H1 (cell line): ENCODE results near the gene PLXNB3. TPM values are rescaled to one million over a fixed set of nuclear protein-coding genes. Genes with fewer than 3 reads are reported as not detected.

ENCODE experiments used
- CTCF ChIA-PET: fragments of 300-600 bp; sonication (Branson Sonifier 250); formaldehyde crosslinking; loops from one replicate; lab custom pipeline; 2021; ENCODE audit not compliant: partially characterized antibody; lab: Charles Lee
- POLR2A ChIA-PET: fragments of 300-600 bp; sonication (Branson Sonifier 250); formaldehyde crosslinking; loops from one replicate; lab custom pipeline; 2021; ENCODE audit warnings: inconsistent platforms; ENCODE audit not compliant: partially characterized antibody; lab: Charles Lee
- DNase-seq, 2 experiments: peaks; one replicate each; pipeline versions ENCODE4 v3.0.0 to v3.0.0-alpha.2; 2010 to 2022; ENCODE audit warnings: low spot score in 2 of 2, low read depth in 1 of 2, mixed read lengths in 1 of 2
- FAIRE-seq: peaks from 2 replicates; lab custom pipeline; 2011; peaks lifted over from hg19 to GRCh38; lab: Jason Lieb, UNC
- H2AFZ ChIP-seq: 2 replicates; pipeline ENCODE4 v1.8.1; 2012; ENCODE audit warnings: low read length, inconsistent platforms
- H2AK5ac ChIP-seq: 2 replicates; pipeline ENCODE4 v1.6.1; 2013; ENCODE audit warnings: low read depth, low read length
- H2BK120ac ChIP-seq: replicated peaks from 2 replicates; pipeline ENCODE3; 2013; ENCODE audit warnings: low read depth, low read length, inconsistent platforms
- H2BK12ac ChIP-seq: 2 replicates; pipeline ENCODE4 v1.6.1; 2013; ENCODE audit warnings: low read depth, low read length
- H2BK15ac ChIP-seq: 2 replicates; pipeline ENCODE4 v1.6.1; 2013; ENCODE audit warnings: low read length
- H2BK20ac ChIP-seq: 2 replicates; pipeline ENCODE4 v1.6.1; 2013; ENCODE audit warnings: low read length
- H2BK5ac ChIP-seq: 2 replicates; pipeline ENCODE4 v1.6.1; 2013; ENCODE audit warnings: low read depth, low read length
- H3K14ac ChIP-seq: 2 replicates; pipeline ENCODE4 v1.6.1; 2013; ENCODE audit warnings: inconsistent platforms; ENCODE audit not compliant: insufficient read length
- H3K18ac ChIP-seq: 2 replicates; pipeline ENCODE4 v1.6.1; 2013; ENCODE audit warnings: low read length; ENCODE audit errors: extremely low read depth
- H3K23ac ChIP-seq: 2 replicates; pipeline ENCODE4 v1.6.1; 2013; ENCODE audit warnings: inconsistent platforms; ENCODE audit not compliant: insufficient read length
- H3K23me2 ChIP-seq: 2 replicates; pipeline ENCODE4 v1.6.1; 2013; ENCODE audit warnings: low read depth, low read length
- H3K27ac ChIP-seq: 2 replicates; pipeline ENCODE4 v1.6.1; 2011; ENCODE audit warnings: low read depth, low read length, inconsistent platforms
- H3K27me3 ChIP-seq, 4 experiments: replicated peaks in 1 of 4; 1 replicate in 1 of 4; 2 replicates in 3 of 4; pipeline versions ENCODE4 v1.6.1 to v1.8.1; 2011 to 2013; ENCODE audit warnings: low read length in 3 of 4, mild to moderate bottlenecking in 3 of 4, inconsistent platforms in 2 of 4, mixed read lengths in 2 of 4, moderate library complexity in 1 of 4; ENCODE audit not compliant: control insufficient read depth in 3 of 4, insufficient read depth in 3 of 4; ENCODE audit errors: extremely low read depth in 1 of 4
- H3K36me3 ChIP-seq, 4 experiments: 2 replicates each; pipeline versions ENCODE4 v1.6.1 to v1.8.1; 2011 to 2013; ENCODE audit warnings: mild to moderate bottlenecking in 4 of 4, low read length in 3 of 4, moderate library complexity in 2 of 4, control low read depth in 1 of 4, inconsistent platforms in 1 of 4; ENCODE audit not compliant: insufficient read depth in 4 of 4, control insufficient read depth in 2 of 4
- H3K4ac ChIP-seq: replicated peaks from 2 replicates; pipeline ENCODE3; 2013; ENCODE audit warnings: low read length, low read depth, mixed read lengths, inconsistent platforms; ENCODE audit not compliant: insufficient read length
- H3K4me1 ChIP-seq, 4 experiments: replicated peaks in 1 of 4; 1 replicate in 1 of 4; 2 replicates in 3 of 4; pipeline versions ENCODE4 v1.6.1 to v1.8.1; 2011 to 2013; ENCODE audit warnings: low read length in 3 of 4, inconsistent platforms in 2 of 4, mixed read lengths in 1 of 4; ENCODE audit not compliant: insufficient read depth in 4 of 4, control insufficient read depth in 3 of 4
- H3K4me2 ChIP-seq, 2 experiments: 2 replicates each; pipeline versions ENCODE4 v1.6.1 to v1.8.1; 2011 to 2013; ENCODE audit warnings: low read depth in 2 of 2, low read length in 2 of 2, control low read depth in 1 of 2, inconsistent platforms in 1 of 2, mild to moderate bottlenecking in 1 of 2; ENCODE audit not compliant: insufficient read depth in 1 of 2
- H3K4me3 ChIP-seq, 4 experiments: fragments of 200-600, 300-600 bp in 1 of 4; sonication (generic), shearing (Covaris generic), sonication (Bioruptor Twin) in 1 of 4; 2 replicates each; pipeline versions ENCODE4 v1.5.1 to v1.8.1; 2011 to 2016; ENCODE audit warnings: low read length in 4 of 4, low read depth in 3 of 4, control low read depth in 2 of 4, inconsistent platforms in 2 of 4, mild to moderate bottlenecking in 2 of 4, mixed read lengths in 1 of 4, moderate library complexity in 1 of 4; ENCODE audit not compliant: insufficient read depth in 2 of 4; ENCODE audit errors: extremely low read depth in 1 of 4
- H3K56ac ChIP-seq: replicated peaks from 2 replicates; pipeline ENCODE3; 2013; ENCODE audit warnings: low read depth, mild to moderate bottlenecking, mixed read lengths, low read length, inconsistent platforms; ENCODE audit not compliant: insufficient read length
- H3K79me1 ChIP-seq: 2 replicates; pipeline ENCODE4 v1.6.1; 2013; ENCODE audit warnings: low read depth, low read length, control low read depth
- H3K79me2 ChIP-seq, 2 experiments: 2 replicates each; pipeline versions ENCODE4 v1.6.1 to v1.8.1; 2012 to 2013; ENCODE audit warnings: low read length in 2 of 2, mild to moderate bottlenecking in 2 of 2, inconsistent platforms in 1 of 2; ENCODE audit not compliant: insufficient read depth in 2 of 2, control insufficient read depth in 1 of 2
- H3K9ac ChIP-seq, 4 experiments: replicated peaks in 1 of 4; 1 replicate in 1 of 4; 2 replicates in 3 of 4; pipeline versions ENCODE4 v1.6.1 to v1.8.1; 2011 to 2013; ENCODE audit warnings: low read depth in 3 of 4, low read length in 3 of 4, control low read depth in 2 of 4, mild to moderate bottlenecking in 2 of 4, moderate library complexity in 2 of 4, inconsistent platforms in 1 of 4; ENCODE audit errors: extremely low read depth in 1 of 4
- H3K9me3 ChIP-seq, 2 experiments: 2 replicates each; pipeline versions ENCODE4 v1.6.1 to v1.8.1; 2012 to 2013; ENCODE audit warnings: mild to moderate bottlenecking in 2 of 2, moderate library complexity in 2 of 2, control low read depth in 1 of 2, inconsistent platforms in 1 of 2, low read depth in 1 of 2, low read length in 1 of 2, mixed read lengths in 1 of 2; ENCODE audit not compliant: insufficient read depth in 2 of 2
- H4K20me1 ChIP-seq, 2 experiments: replicated peaks in 1 of 2; 2 replicates each; pipeline versions ENCODE3 to v1.8.1; 2011 to 2013; ENCODE audit warnings: inconsistent platforms in 2 of 2, low read length in 2 of 2, mild to moderate bottlenecking in 1 of 2; ENCODE audit not compliant: insufficient read depth in 2 of 2, control insufficient read depth in 1 of 2
- H4K5ac ChIP-seq: 2 replicates; pipeline ENCODE4 v1.6.1; 2013; ENCODE audit warnings: low read length, low read depth, mixed read lengths, inconsistent platforms; ENCODE audit not compliant: insufficient read length
- H4K8ac ChIP-seq: 2 replicates; pipeline ENCODE4 v1.8.0; 2013; ENCODE audit warnings: mild to moderate bottlenecking, moderate library complexity, low read length, inconsistent platforms; ENCODE audit not compliant: insufficient read depth; ENCODE audit errors: extremely low read depth
- H4K91ac ChIP-seq: replicated peaks from 2 replicates; pipeline ENCODE3; 2013; ENCODE audit warnings: low read length, mixed read lengths, inconsistent platforms; ENCODE audit not compliant: insufficient read length
- ATF3 ChIP-seq: IDR thresholded peaks from 2 replicates; pipeline ENCODE4 v1.6.1; 2011; ENCODE audit warnings: low read depth, mild to moderate bottlenecking, low read length; ENCODE audit not compliant: insufficient read depth
- CHD2 ChIP-seq: IDR thresholded peaks from 2 replicates; pipeline ENCODE4 v1.6.1; 2012; ENCODE audit warnings: low read length, improper control_type of control experiment
- CTCF ChIP-seq, 3 experiments: IDR thresholded peaks; 1 replicate in 2 of 3; 2 replicates in 1 of 3; pipeline versions ENCODE4 v1.5.1 to v1.6.1; 2011; ENCODE audit warnings: low read length in 3 of 3, mild to moderate bottlenecking in 3 of 3, inconsistent platforms in 2 of 3, low read depth in 1 of 3, moderate library complexity in 1 of 3; ENCODE audit not compliant: insufficient read depth in 1 of 3; ENCODE audit errors: control extremely low read depth in 1 of 3
- EZH2 ChIP-seq: fragments of 200-600 bp; sonication (generic); IDR thresholded peaks from 2 replicates; pipeline ENCODE4 v1.7.1; 2012; ENCODE audit warnings: low read depth, mild to moderate bottlenecking, moderate library complexity, low read length, inconsistent platforms; ENCODE audit not compliant: severe bottlenecking
- HDAC2 ChIP-seq, 2 experiments: fragments of 300-600 bp in 1 of 2; sonication (generic) in 1 of 2; IDR thresholded peaks; 2 replicates each; pipeline ENCODE4 v1.6.1; 2011 to 2012; ENCODE audit warnings: low read depth in 2 of 2, low read length in 2 of 2, mild to moderate bottlenecking in 2 of 2, moderate library complexity in 2 of 2, borderline replicate concordance in 1 of 2, inconsistent platforms in 1 of 2
- KDM4A ChIP-seq: IDR thresholded peaks from one replicate; pipeline ENCODE4 v1.7.1; 2012; ENCODE audit warnings: low read depth, mild to moderate bottlenecking, moderate library complexity, low read length, inconsistent platforms; ENCODE audit not compliant: severe bottlenecking
- RBBP5 ChIP-seq: IDR thresholded peaks from 2 replicates; pipeline ENCODE4 v1.7.1; 2012; ENCODE audit warnings: low read depth, mild to moderate bottlenecking, inconsistent platforms, low read length, moderate library complexity, borderline replicate concordance
- RFX5 ChIP-seq: IDR thresholded peaks from 2 replicates; pipeline ENCODE4 v1.6.1; 2011; ENCODE audit warnings: low read depth, low read length, improper control_type of control experiment, borderline replicate concordance
- RXRA ChIP-seq: IDR thresholded peaks from 2 replicates; pipeline ENCODE4 v1.6.1; 2011; ENCODE audit warnings: low read depth, mild to moderate bottlenecking, low read length, moderate library complexity; ENCODE audit not compliant: insufficient read depth
- SP2 ChIP-seq: IDR thresholded peaks from 2 replicates; pipeline ENCODE4 v1.6.1; 2012; ENCODE audit warnings: mild to moderate bottlenecking, low read length, inconsistent platforms
- TAF1 ChIP-seq: IDR thresholded peaks from 2 replicates; pipeline ENCODE4 v1.6.1; 2011; ENCODE audit warnings: mild to moderate bottlenecking, low read depth, low read length
- WGBS, 2 experiments: shearing (Covaris generic) in 1 of 2; methylation state at CpG; one replicate each; pipeline versions ENCODE4 v1.1.6 to v1.1.7; 2013 to 2015; ENCODE audit warnings: low lambda C conversion rate in 2 of 2, mixed read lengths in 2 of 2, inconsistent platforms in 1 of 2, low coverage in 1 of 2, missing lambda C conversion rate in 1 of 2; ENCODE audit not compliant: insufficient replicate concordance in 2 of 2, insufficient coverage in 1 of 2, insufficient read length in 1 of 2; ENCODE audit errors: extremely low coverage in 1 of 2, missing lambda C conversion rate in 1 of 2; 5-methylcytosine and 5-hydroxymethylcytosine counted together
- polyA plus RNA-seq, 7 experiments: library from polyadenylated mRNA; depleted of rRNA in 3 of 7; stranded (reverse) in 5 of 7; unstranded in 2 of 7; fragments of >200 nt in 5 of 7; fragments of 200-250 nt in 2 of 7; gene quantifications; 1 replicate in 5 of 7; 2 replicates in 1 of 7; 4 replicates in 1 of 7; pipeline versions ENCODE4 v1.2.1 to v1.2.3, GENCODE V29; 2011 to 2013; ENCODE audit warnings: missing spikeins in 2 of 7, mixed read lengths in 2 of 7
- total RNA-seq: library from RNA; stranded (reverse); fragmentation: NEBNext Ultra II Directional; extraction: Animal tissue kit (Norgen Biotek cat#: 25700); gene quantifications from 2 replicates; pipeline ENCODE4 v1.2.1, GENCODE V29; 2021

PLXNB3 gene
- total and polyA plus RNA-seq, 2 of the 8 experiments (the other 6 are each of a cell fraction or from before 2014, with no cell fraction given) = 1.2 to 2.7 TPM

- Histone ChIP-seq H3K4me1 (peaks cover 0 to 8% (median 4%) of the 10 kb centered on the region in 4 experiments; a peak in 5 of 7 replicates), H3K18ac (no peak overlapping the region), H3K4me2 (no peak overlapping the region), H3K27me3 (no peaks in the 10 kb centered on the region), H3K27ac (no peak overlapping the region), H3K79me1 (no peaks in the 10 kb centered on the region), H3K14ac (no peak overlapping the region), H2BK15ac (no peak overlapping the region), H3K23me2 (no peaks in the 10 kb centered on the region), H4K20me1 (no peaks in the 10 kb centered on the region), H2BK120ac (no peak overlapping the region), H4K5ac (no peak overlapping the region), H2BK12ac (no peak overlapping the region), H3K4me3 (no peak overlapping the region), H3K23ac (no peak overlapping the region), H3K9ac (no peak overlapping the region), H2AK5ac (no peak overlapping the region), H3K9me3 (no peaks in the 10 kb centered on the region), H3K4ac (no peak overlapping the region), H4K91ac (no peak overlapping the region), H2AFZ (no peak overlapping the region), H4K8ac (no peak overlapping the region), H2BK20ac (no peak overlapping the region), H3K79me2 (no peaks in the 10 kb centered on the region), H2BK5ac (no peak overlapping the region), H3K36me3 (no peaks in the 10 kb centered on the region), H3K56ac (no peak overlapping the region)
- 96% methylated on average over 14 of the region's 15 CpGs; no CpG with 5 or more reads in 1 of the 2 experiments for WGBS, 2 experiments
- FAIRE-seq (no peak), DNase-seq (no peak)
- POLR2A ChIA-PET = no interaction called here
- CTCF ChIA-PET = interaction anchor here (1.0 to 3.7 kb wide), 3 partner anchors 18 to 185 kb away, joined by 3 to 16 read pairs (median 10); partner anchors contain the start of gene SRPK3
- TF ChIP-seq RFX5 (no peak), RBBP5 (no peak), KDM4A (no peak), EZH2 (no peak), HDAC2 (IDR thresholded peaks at IDR 0.05; ENCODE audit: borderline replicate concordance in 1 of 2, low read depth in 2 of 2, low read length in 2 of 2) (no peak), RXRA (no peak), SP2 (no peak), CHD2 (no peak), ATF3 (no peak), CTCF (IDR thresholded peaks at IDR 0.05; ENCODE audit: control extremely low read depth in 1 of 3, insufficient read depth in 1 of 3, low read depth in 1 of 3, low read length in 3 of 3) (no peak), TAF1 (no peak)
Observed at GRCh38 chrX:153761863-153762262, 2.2 kb upstream of the PLXNB3 start.
